ENCODE measurements around the gene ERVH48-1.
A peak's percentile ranks its signal among the peaks of the same experiment; 100 is the strongest.
"Not testable (repeated sequence)": the region's sequence is repeated elsewhere in the genome, so short reads cannot be mapped to it uniquely, and the experiment has no call there.

The ERVH48-1 gene

DNA sequence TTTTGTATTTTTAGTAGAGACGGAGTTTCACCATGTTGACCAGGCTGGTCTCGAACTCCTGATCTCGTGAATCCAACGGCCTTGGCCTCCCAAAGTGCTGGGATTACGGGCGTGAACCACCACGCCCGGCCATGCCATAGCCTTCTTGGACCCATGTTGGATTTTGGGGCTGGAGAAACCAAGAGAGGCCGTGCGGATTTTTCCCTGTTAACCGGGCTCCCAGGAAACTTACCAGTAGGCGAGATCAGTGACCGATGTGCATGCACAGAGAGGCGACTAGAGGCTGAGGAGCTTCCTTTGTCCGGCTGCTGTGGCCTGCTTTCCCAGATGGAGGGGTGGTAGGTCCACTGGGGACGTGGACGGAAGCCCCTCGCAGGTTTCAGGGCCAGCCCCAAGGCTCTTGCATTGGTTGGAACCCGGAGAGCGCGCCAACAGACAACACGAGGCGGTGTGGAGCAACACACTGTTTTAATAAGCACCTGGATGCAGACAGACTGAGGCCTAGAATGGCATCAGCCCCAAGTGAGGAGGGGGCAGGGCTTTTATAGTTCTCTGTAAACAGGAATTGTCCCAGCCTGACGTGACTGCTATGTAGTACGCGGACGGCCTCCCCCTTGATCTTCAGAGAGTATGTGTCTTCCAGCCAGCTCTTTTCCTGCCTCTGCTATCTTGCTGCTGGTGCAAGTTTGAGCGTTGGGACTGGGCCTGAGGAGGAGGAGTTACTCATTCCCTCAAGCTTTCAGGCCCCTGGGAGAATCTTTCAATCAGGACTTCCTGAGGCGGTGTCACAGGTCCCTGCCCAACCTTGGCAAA, at the start of gene ERVH48-1:
Gene ERVH48-1, minus strand, starts transcription at position 517 of the 813 bp plus-strand sequence. CDS start 6,624 bp downstream, outside the sequence.
- DNase-seq (ENCODE audit: low read depth): no peak

- peak; percentile 91 for DNase-seq (ENCODE audit: low read depth)
These were observed 48.8 kb upstream of the ERVH48-1 start, which contains the start of gene PKNOX1 for GRCh38 chr21:42973991-42974831. Gene PKNOX1, plus strand, starts transcription at chr21:42974562. Its CDS starts 29,820 bp downstream, at chr21:43004382.

- no peak for DNase-seq (ENCODE audit: low read depth)
These were observed 48.0 kb upstream of the ERVH48-1 start for GRCh38 chr21:42973309-42973990.

GRCh38 chr21:42971897-42972275, 46.5 kb upstream of the ERVH48-1 start:
- DNase-seq (ENCODE audit: low read depth): no peak

DNA sequence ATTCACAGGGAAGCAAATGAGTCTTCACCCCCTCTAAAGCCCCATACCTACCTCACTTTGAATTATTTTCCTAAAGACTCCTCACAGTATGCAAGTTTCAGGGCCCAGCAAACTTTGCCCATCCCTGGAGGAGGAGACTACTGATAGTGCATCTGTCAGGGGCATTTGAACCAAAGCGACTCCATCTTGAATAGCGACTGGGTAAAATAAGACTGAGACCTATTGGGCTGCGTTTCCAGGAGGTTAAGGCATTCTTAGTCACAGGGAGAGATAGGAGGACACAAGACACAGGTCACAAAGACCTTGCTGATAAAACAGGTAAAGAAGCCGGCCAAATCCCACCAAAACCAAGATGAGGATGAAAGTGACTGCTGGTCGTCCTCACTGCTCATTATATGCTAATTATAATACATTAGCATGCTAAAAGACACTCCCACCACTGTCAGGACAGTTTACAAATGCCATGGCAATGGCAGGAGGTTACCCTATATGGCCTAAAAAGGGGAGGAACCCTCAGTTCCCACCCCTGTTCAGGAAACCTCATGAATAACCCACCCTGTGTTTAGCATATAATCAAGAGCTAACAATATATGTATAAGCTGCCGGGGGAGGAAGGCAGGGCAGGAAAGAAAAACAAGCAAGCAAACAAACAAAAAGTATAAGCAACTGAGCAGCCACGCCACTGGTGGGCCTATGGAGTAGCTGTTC, 45.7 kb upstream of the ERVH48-1 start:
- DNase-seq (ENCODE audit: low read depth): no peak

GRCh38 chr21:42969193-42969600, 43.8 kb upstream of the ERVH48-1 start:
- DNase-seq (ENCODE audit: low read depth): no peak

GRCh38 chr21:42967616-42968015, 42.2 kb upstream of the ERVH48-1 start:
- DNase-seq (ENCODE audit: low read depth): not testable (repeated sequence)

DNA sequence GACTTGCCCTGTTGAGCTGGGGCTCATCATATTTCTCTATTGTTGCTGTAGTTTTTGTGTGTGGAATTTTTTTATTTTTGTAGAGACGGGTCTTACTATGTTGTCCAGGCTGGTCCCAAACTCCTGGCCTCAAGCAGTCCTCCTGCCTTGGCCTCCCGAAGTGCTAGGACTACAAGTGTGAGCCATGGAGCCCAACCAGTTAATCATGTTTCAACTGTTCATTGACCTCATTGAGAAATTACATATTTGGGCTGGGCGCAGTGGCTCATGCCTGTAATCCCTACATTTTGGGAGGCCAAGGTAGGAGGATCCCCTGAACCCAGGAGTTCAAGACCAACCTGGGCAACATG, 39.8 kb upstream of the ERVH48-1 start:
- DNase-seq (ENCODE audit: low read depth): no peak

GRCh38 chr21:42964546-42965210, 39.2 kb upstream of the ERVH48-1 start:
- DNase-seq (ENCODE audit: low read depth): no peak

DNA sequence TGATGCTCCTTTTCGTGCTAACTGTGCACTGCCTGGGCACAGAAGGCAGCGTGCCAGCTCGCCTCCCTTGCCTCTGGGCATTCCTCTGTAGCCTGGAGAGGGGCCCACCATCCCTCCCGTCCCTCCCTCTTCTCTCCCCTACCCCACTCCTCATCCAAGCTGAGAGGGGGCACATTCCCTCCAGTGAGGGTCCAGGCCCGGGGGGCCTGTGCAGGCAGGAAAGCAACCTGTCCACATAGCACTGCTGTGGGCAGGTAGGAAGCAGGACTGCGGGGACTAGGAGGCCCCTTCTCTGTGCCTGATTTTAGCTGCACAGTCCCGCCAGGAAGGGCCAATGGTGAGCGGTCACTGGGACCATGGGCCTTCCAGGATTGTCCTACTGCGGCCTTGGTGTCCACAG, 38.7 kb upstream of the ERVH48-1 start:
- DNase-seq (ENCODE audit: low read depth): no peak

- DNase-seq (ENCODE audit: low read depth): no peak
These were observed 37.1 kb upstream of the ERVH48-1 start for GRCh38 chr21:42962380-42963007.

GRCh38 chr21:42959728-42960127, 34.3 kb upstream of the ERVH48-1 start:
- DNase-seq (ENCODE audit: low read depth): no peak

- DNase-seq (ENCODE audit: low read depth): not testable (repeated sequence)
These were observed 32.7 kb upstream of the ERVH48-1 start for GRCh38 chr21:42958122-42958521.

- DNase-seq (ENCODE audit: low read depth): no peak
These were observed 31.6 kb upstream of the ERVH48-1 start for GRCh38 chr21:42956824-42957630.

- DNase-seq (ENCODE audit: low read depth): not testable (repeated sequence)
These were observed 25.8 kb upstream of the ERVH48-1 start for GRCh38 chr21:42951193-42951592.

- not testable (repeated sequence) for DNase-seq (ENCODE audit: low read depth)
These were observed 23.8 kb upstream of the ERVH48-1 start for GRCh38 chr21:42949094-42949755.

GRCh38 chr21:42942244-42942643, 16.8 kb upstream of the ERVH48-1 start:
- DNase-seq (ENCODE audit: low read depth): no peak

DNA sequence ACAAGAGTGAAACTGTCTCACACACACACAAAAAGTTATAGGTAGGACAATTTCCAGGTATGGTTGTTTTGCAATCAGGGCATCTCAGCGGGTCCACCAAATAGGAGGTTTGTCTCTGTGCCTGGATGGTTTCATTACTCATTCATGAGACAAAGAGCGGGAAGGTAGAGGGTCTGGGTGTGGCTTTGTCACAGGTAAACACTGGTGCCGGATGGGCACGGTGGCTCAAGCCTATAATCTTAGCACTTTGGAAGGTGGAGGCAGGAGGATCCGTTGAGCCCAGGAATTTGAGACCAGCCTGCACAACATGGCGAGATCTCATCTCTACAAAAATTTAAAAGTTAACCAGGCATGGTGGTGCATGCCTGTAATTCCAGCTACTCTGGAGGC, 16.3 kb upstream of the ERVH48-1 start:
- no peak for DNase-seq (ENCODE audit: low read depth)
